ENCODE data around the gene ITGA2B. TPM values are rescaled to one million over a fixed set of nuclear protein-coding genes. Genes with fewer than 3 reads are reported as not detected.

The ITGA2B gene
- polyA plus RNA-seq (2013, experiment 1 of 2): 7.7 TPM
- 5.1 TPM for polyA plus RNA-seq (2013, experiment 2 of 2)

DNA sequence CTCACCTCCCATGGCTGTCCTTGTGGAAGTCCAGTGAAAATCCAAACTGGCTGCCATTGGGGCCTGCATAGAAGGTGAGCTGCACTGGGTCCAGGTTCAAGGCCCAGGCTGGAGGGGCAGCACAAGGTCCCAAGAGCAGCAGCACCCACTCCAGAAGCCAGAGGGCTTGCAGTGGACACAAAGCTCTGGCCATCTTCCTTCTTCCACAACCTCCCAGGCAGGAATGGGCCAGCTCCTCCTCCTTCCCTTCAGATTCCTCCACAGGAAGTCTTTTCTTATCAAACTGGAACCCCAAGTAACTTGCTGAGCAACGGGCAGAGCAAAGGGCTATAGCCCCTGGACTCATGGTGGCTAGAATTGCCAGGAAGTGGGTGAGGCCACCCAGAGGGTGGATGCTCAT is at the start of gene ITGA2B:
Gene ITGA2B (minus strand): TSS at position 369 of the 400 bp plus-strand sequence. CDS start 176 bp downstream, at position 193.
- H3K4me1 ChIP-seq (ENCODE audit: control insufficient read depth, insufficient read depth, low read length, poor library complexity, severe bottlenecking): peaks cover 3% of the 10 kb centered on the region
- 67 to 80% methylated on average over 1 of the region's 1 CpG for WGBS, 2 experiments (ENCODE audit: insufficient coverage in 2 of 2)
- no peak within 1 kb of the TSS for H3K27ac ChIP-seq (ENCODE audit: low read depth, low read length, severe bottlenecking)
- H3K36me3 ChIP-seq (ENCODE audit: control insufficient read depth, insufficient read depth, low read length): no peaks in the 10 kb centered on the region
- no peak within 1 kb of the TSS for H3K4me3 ChIP-seq (ENCODE audit: extremely low read depth, insufficient read depth, low read length, poor library complexity, severe bottlenecking)
- H3K9me3 ChIP-seq (ENCODE audit: control insufficient read depth, low read length): no peaks in the 10 kb centered on the region

DNA sequence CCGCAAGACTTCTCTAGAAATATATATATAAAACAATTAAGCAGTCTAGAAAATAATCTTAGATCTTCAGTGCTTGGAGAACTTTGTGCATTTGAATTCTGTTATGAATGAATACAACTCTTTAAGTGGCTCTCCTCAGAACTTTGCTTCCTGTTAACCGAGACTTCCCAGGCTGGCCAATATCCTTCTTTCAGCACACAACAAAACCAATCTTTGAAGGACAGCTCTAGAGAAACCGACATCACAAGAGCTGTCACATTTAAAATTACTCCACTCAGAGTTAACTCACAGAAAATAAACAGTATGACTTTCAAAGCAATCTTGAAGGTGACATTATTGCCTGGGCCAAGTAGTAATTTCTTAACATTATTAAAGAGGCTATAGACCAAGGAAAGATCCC is 49.7 kb upstream of the ITGA2B start:
- no peaks in the 10 kb centered on the region for H3K9me3 ChIP-seq (ENCODE audit: control insufficient read depth, low read length)
- peaks cover 25% of the 10 kb centered on the region for H3K36me3 ChIP-seq (ENCODE audit: control insufficient read depth, insufficient read depth, low read length)
- H3K27ac ChIP-seq (ENCODE audit: low read depth, low read length, severe bottlenecking): peak overlapping the region; percentile 41
- H3K4me1 ChIP-seq (ENCODE audit: control insufficient read depth, insufficient read depth, low read length, poor library complexity, severe bottlenecking): peaks cover 12% of the 10 kb centered on the region
- 75% methylated on average over 2 of the region's 3 CpGs; no CpG with 5 or more reads in 1 of the 2 experiments for WGBS, 2 experiments (ENCODE audit: insufficient coverage in 2 of 2)
- no peak overlapping the region for H3K4me3 ChIP-seq (ENCODE audit: extremely low read depth, insufficient read depth, low read length, poor library complexity, severe bottlenecking)

DNA sequence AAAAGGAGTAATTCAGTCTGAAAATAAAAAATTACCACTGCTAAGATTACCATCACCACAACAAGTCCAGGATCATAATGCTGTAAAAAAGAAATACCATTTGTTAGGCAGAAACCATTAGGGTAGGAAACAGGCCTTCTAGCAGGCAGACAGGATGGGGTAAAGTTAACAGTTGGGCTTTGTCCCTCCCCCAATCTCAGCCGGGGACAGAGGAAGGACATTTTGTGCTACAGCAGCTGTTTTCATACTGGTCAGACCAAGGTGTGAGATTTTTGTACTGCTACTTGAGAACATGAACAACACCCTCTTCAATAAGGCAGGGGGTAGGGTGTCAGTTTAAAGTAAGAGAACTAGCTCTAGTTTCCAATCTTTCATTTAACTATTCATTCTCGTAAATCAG is 49.2 kb upstream of the ITGA2B start:
- WGBS, 2 experiments (ENCODE audit: insufficient coverage in 2 of 2): no CpG with 5 or more reads among the region's 2 CpGs
- Histone ChIP-seq H3K4me1 (ENCODE audit: control insufficient read depth, insufficient read depth, low read length, poor library complexity, severe bottlenecking) (peaks cover 12% of the 10 kb centered on the region), H3K9me3 (ENCODE audit: control insufficient read depth, low read length) (no peaks in the 10 kb centered on the region), H3K27ac (ENCODE audit: low read depth, low read length, severe bottlenecking) (peak overlapping the region; percentile 41), H3K4me3 (ENCODE audit: extremely low read depth, insufficient read depth, low read length, poor library complexity, severe bottlenecking) (no peak overlapping the region), H3K36me3 (ENCODE audit: control insufficient read depth, insufficient read depth, low read length) (peaks cover 28% of the 10 kb centered on the region)

DNA sequence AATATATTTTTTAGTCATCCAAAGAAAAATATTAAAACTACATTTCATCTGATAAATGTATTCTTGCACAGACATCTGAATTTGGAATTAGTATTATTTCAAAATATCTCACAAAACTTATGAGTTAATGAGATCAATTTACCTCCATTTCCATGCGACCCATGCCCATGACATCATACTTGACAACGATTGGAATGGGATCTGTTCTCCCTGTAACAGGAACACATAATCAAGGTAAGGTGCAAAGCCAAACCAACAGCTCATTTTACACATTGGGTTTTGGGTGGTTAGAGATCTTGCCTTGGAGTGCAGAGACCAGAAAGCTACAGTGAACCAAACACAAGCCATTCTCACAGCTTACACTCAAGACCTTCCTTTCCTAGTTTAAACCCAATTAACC is 46.9 kb upstream of the ITGA2B start:
- no peak overlapping the region for H3K27ac ChIP-seq (ENCODE audit: low read depth, low read length, severe bottlenecking)
- H3K4me3 ChIP-seq (ENCODE audit: extremely low read depth, insufficient read depth, low read length, poor library complexity, severe bottlenecking): no peak overlapping the region
- peaks cover 12% of the 10 kb centered on the region for H3K4me1 ChIP-seq (ENCODE audit: control insufficient read depth, insufficient read depth, low read length, poor library complexity, severe bottlenecking)
- H3K9me3 ChIP-seq (ENCODE audit: control insufficient read depth, low read length): no peaks in the 10 kb centered on the region
- 100% methylated on average over 1 of the region's 2 CpGs for WGBS, 2 experiments (ENCODE audit: insufficient coverage in 2 of 2)
- peaks cover 48% of the 10 kb centered on the region for H3K36me3 ChIP-seq (ENCODE audit: control insufficient read depth, insufficient read depth, low read length)

DNA sequence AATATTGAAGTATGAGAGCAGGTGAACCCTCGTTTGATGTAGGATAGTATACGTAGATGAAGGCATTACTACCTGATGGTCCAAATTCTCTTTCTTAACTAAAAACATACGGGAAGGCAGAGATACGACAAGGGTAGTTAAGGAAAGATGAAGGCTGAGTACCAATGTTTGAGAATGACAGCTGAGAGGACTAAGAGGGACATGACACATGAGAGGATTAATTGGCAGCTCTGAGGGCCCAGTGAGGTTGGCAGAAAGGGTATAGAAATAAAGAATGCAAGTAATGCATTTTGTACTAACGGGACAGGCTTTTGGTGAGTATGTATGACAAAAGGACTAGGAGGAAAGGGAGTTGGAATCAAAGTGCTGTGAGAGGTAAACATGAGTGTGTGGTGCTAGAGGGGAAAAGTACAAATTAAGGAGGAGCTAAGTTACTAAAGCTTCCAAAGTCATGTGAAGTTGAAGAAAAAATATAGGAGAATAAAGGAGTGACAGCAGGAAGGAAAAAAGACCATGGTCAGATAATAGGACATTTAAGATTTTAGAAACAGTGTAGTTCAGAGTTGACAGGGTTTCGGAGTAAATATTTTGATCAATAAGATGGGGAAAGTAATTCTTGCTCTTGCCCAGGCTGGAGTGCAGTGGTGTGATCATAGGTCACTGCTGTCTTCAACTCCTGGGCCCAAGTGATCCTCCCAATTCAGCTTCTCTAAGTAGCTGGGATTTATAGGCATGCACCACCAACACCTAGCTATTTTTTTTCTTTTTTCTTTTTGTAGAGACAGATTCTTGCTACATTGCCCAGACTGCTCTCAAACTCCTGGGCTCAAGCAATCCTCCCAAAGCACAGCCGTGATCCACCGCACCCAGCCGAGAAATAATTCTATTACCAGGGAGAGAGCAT is 43.1 kb upstream of the ITGA2B start:
- WGBS, 2 experiments (ENCODE audit: insufficient coverage in 2 of 2): 93% methylated on average over 4 to 5 of the region's 9 CpGs
- Histone ChIP-seq H3K4me3 (ENCODE audit: extremely low read depth, insufficient read depth, low read length, poor library complexity, severe bottlenecking) (no peak overlapping the region), H3K36me3 (ENCODE audit: control insufficient read depth, insufficient read depth, low read length) (peaks cover 65% of the 10 kb centered on the region), H3K27ac (ENCODE audit: low read depth, low read length, severe bottlenecking) (no peak overlapping the region), H3K4me1 (ENCODE audit: control insufficient read depth, insufficient read depth, low read length, poor library complexity, severe bottlenecking) (no peaks in the 10 kb centered on the region), H3K9me3 (ENCODE audit: control insufficient read depth, low read length) (no peaks in the 10 kb centered on the region)

DNA sequence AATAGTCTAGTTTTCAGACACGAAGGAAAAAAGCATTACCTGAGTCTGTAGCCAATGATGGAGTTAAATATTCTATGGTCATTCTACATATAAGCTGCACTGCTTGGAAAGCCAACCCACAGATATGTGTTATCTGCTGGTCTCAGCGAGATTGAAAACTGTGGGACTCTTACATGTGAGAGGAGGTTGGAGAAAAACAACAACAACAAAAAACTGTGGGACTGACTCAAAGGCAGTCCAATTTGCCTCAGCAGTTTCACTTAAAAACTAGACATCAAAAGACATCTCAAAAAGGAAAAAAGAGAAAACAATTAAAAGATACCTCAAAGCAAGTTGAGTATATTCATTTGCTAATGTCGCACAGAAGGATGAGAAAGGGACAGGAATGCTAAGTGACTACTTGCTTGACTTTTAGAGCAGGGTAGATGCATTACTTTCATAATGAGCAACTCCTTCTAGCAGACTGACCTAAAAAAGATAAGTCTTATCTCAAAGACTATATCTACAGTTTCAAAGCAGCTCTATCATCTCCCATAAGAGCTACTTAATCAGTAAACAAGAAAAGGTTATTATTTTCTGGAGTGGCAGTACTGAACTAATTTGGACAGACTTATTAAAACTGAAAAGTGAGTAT is 35.5 kb upstream of the ITGA2B start:
- WGBS, 2 experiments (ENCODE audit: insufficient coverage in 2 of 2): 80 to 100% methylated on average over 1 of the region's 3 CpGs
- Histone ChIP-seq H3K9me3 (ENCODE audit: control insufficient read depth, low read length) (no peaks in the 10 kb centered on the region), H3K4me3 (ENCODE audit: extremely low read depth, insufficient read depth, low read length, poor library complexity, severe bottlenecking) (no peak overlapping the region), H3K27ac (ENCODE audit: low read depth, low read length, severe bottlenecking) (no peak overlapping the region), H3K4me1 (ENCODE audit: control insufficient read depth, insufficient read depth, low read length, poor library complexity, severe bottlenecking) (no peaks in the 10 kb centered on the region), H3K36me3 (ENCODE audit: control insufficient read depth, insufficient read depth, low read length) (peaks cover 55% of the 10 kb centered on the region)

DNA sequence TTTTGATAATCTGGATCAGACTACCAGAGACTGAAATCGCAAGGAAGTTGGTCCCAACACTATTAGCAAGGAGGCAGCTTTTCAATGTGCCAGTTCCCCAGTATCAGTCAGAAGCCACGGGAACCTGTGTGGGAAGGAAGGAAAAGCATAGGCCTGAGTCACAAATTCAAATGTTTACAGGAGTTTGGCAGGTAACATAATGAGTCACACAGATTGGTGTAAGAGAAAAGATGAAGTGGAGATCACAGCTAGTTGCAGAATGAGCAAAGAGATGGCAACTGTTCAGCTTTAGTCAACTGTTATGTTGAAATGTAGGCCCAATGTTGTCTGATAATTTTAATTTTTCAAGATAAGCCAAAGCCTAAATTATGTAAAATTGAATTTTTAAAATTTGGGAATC is 28.1 kb upstream of the ITGA2B start:
- Histone ChIP-seq H3K27ac (ENCODE audit: low read depth, low read length, severe bottlenecking) (no peak overlapping the region), H3K9me3 (ENCODE audit: control insufficient read depth, low read length) (no peaks in the 10 kb centered on the region), H3K4me1 (ENCODE audit: control insufficient read depth, insufficient read depth, low read length, poor library complexity, severe bottlenecking) (peaks cover 3% of the 10 kb centered on the region), H3K36me3 (ENCODE audit: control insufficient read depth, insufficient read depth, low read length) (peaks cover 69% of the 10 kb centered on the region), H3K4me3 (ENCODE audit: extremely low read depth, insufficient read depth, low read length, poor library complexity, severe bottlenecking) (no peak overlapping the region)
- WGBS, 2 experiments (ENCODE audit: insufficient coverage in 2 of 2): 88 to 100% methylated on average over 2 of the region's 2 CpGs

DNA sequence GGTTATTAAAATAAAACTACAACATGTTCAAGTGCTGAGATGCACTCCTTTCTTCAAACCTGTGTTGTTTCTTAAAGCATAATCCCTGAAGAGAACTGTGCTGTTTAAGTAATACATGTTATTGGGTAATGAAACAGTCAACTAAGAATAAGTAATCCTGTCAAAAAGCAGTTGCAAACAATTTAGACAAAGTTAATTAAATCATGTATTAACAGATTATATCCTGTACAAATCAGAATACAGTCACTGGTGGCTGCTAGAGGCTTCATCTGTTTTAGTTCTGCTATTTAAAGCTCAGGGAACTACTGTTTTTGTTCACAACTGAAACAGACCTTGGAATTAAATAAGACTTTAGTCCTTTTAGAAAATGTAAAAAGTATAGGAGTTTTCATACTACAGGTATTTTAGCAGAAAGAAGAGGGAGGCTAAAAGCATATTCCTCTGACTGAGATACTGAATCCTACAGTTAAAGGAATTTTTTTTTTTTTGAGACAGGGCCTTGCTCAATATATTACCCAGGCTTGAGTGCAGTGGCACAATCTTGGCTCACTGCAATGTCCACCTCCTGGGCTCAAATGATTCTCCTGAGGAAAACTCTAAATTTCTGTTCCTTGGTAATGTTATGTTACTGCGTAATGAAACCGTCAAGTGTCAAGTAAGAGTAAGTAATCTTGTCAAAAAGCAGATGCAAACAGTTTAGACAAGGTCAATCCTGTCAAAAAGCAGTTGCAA is 27.3 kb upstream of the ITGA2B start:
- peaks cover 62% of the 10 kb centered on the region for H3K36me3 ChIP-seq (ENCODE audit: control insufficient read depth, insufficient read depth, low read length)
- no peaks in the 10 kb centered on the region for H3K9me3 ChIP-seq (ENCODE audit: control insufficient read depth, low read length)
- H3K4me3 ChIP-seq (ENCODE audit: extremely low read depth, insufficient read depth, low read length, poor library complexity, severe bottlenecking): no peak overlapping the region
- H3K4me1 ChIP-seq (ENCODE audit: control insufficient read depth, insufficient read depth, low read length, poor library complexity, severe bottlenecking): peaks cover 3% of the 10 kb centered on the region
- no peak overlapping the region for H3K27ac ChIP-seq (ENCODE audit: low read depth, low read length, severe bottlenecking)
- WGBS, 2 experiments (ENCODE audit: insufficient coverage in 2 of 2): 82 to 100% methylated on average over 2 of the region's 2 CpGs

DNA sequence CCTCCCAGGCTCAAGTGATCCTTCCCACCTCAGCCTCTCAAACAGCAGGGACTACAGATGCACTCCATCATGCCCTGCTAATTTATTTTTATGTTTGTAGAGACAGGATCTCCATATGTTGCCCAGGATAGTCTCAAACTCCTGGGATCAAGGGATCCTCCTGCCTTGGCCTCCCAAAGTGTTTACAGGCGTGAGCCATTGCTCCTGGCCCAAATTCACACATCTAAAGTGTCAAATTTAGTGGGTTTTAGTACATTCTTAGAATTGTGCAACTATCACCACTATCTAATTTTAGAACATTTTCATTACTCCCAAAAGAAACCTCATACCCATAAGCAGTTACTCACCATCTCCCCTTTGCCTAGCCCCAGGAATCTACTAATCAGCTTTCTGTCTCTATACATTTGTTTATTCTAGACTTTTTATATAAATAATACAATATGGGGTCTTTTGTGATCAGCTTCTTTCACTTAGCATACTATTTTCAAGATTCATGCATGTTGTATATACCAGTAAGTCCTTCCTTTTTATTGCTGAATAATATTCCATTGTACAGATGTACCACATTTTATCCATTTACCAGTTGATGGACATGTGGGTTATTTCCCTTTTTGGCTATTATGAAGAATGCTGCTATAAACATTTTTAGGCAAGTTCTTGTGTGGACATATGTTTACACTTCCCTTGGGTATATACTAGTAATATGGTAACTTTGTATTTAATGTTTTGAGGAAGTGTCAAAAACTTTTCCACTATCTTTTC is 25.1 kb upstream of the ITGA2B start:
- H3K4me3 ChIP-seq (ENCODE audit: extremely low read depth, insufficient read depth, low read length, poor library complexity, severe bottlenecking): no peak overlapping the region
- 83% methylated on average over 1 of the region's 1 CpG; no CpG with 5 or more reads in 1 of the 2 experiments for WGBS, 2 experiments (ENCODE audit: insufficient coverage in 2 of 2)
- peaks cover 60% of the 10 kb centered on the region for H3K36me3 ChIP-seq (ENCODE audit: control insufficient read depth, insufficient read depth, low read length)
- peaks cover 3% of the 10 kb centered on the region for H3K4me1 ChIP-seq (ENCODE audit: control insufficient read depth, insufficient read depth, low read length, poor library complexity, severe bottlenecking)
- no peak overlapping the region for H3K27ac ChIP-seq (ENCODE audit: low read depth, low read length, severe bottlenecking)
- no peaks in the 10 kb centered on the region for H3K9me3 ChIP-seq (ENCODE audit: control insufficient read depth, low read length)

Data from mesodermal cell (in vitro differentiated cells).